GM19395 (cell line): ENCODE measurements around the gene MYRF.

Experiments
- ATAC-seq: cut with Tn5 transposase; IDR thresholded peaks from one replicate; pipeline ENCODE4 v1.9.1; 2021; ENCODE audit warnings: mild to moderate bottlenecking, moderate library complexity; ENCODE audit not compliant: unreplicated experiment

MYRF gene

DNA sequence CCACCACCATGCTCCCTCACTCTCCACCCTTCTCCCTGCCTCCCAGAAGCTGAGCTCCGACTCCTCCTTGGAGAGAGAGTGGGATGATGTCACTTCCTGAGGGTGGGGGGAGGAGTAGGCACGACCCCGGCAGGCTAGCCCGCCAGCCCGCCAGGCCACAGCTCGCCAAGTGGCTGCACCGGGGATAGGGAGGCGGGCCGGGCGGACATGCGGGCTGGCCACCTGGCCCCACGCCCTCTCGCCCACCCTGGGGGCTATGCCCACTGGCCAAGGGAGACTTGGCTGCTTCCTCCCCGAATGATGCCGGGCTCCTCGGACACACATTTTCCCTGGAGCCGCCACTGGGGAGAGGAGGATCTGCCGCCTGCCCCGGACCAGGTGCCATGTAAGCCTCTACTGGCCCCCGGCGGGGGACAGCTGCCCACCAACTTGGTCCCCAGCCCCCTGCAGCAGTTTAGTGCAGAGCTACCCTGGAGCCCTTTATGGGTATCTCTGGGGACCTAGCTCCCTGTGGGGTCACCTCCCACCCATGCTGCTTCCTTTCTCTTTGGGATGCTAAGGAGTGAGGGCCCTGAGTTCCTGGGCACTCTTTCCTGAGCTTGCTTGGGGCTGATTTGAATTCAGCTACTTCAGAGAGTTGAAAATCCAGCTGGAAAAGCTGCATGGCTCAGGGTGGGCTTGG is 33.7 kb upstream of the MYRF start:
- ATAC-seq: no peak

DNA sequence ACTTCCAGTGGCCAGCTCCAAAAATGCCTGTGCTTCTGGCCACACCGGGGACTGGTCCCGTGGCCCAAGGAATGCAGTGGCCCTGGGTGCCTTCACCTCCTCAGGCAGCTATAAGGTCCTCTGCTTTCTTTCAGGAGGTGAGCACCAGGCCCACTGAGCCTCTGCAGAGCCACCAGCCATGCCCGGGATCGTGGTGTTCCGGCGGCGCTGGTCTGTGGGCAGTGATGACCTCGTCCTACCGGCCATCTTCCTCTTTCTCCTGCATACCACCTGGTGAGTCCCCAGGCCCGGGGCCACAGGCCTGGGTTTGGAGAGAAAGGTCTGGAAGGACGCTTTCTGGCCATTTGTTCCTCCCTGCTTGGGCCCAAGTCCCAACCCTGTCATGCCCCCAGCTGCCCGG is 32.5 kb upstream of the MYRF start:
- ATAC-seq: no peak

DNA sequence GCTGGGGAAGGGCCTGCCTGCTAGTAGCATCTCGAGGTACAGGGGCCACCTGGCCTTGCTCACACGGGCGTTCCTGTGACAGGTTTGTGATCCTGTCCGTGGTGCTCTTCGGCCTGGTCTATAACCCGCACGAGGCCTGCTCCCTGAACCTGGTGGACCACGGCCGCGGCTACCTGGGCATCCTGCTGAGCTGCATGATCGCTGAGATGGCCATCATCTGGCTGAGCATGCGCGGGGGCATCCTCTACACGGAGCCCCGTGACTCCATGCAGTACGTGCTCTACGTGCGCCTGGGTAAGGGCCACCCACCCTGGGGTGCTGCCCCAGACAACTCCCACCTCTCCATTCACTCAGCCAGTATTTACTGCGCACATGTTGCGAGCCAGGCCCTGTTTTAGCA is 31.8 kb upstream of the MYRF start:
- ATAC-seq: no peak

DNA sequence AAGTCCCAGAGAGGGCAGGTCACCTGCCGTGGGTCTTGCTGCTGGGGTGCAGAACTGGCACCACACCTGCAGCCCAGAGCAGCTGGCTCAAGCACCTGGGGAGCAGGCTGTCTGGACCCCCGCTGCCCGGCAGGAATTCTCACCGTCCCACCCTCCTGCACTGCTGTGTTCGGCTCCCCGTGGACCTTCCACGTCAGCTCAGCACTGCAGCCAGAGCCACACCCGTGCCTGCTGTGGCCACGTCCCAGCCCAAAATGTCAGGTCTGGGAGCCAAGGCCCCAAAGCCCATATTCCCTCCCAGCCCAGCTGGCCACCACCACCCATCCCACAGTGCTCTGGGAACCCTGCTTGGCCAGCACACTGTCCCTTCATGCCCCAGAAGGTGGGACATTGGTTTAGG is 28.0 kb upstream of the MYRF start:
- no peak for ATAC-seq

- no peak for ATAC-seq
Measured at GRCh38 chr11:61725781-61726231, 26.6 kb upstream of the MYRF start.

GRCh38 chr11:61726775-61727174 is 25.7 kb upstream of the MYRF start:
- ATAC-seq: no peak

DNA sequence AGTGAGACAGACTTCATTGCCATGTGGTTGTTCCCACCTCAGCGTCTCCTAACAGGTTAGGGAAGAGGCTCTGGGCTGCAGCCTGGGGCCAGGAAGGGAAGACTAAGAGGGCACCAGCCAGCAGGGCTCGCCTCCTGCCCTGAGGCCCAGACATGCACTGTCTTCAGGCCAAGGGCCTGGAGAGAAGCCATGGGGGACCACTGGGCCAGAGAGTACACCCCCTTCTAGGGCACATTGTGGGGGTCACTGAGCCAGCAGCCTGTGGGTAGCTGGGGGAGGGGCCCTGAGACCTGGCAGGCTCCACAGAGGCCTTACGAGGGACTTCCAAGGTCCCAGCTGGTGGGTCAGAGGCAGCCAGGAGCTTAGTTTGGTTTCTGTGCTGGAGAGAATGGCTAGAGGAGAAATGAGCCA is 25.0 kb upstream of the MYRF start:
- no peak for ATAC-seq

DNA sequence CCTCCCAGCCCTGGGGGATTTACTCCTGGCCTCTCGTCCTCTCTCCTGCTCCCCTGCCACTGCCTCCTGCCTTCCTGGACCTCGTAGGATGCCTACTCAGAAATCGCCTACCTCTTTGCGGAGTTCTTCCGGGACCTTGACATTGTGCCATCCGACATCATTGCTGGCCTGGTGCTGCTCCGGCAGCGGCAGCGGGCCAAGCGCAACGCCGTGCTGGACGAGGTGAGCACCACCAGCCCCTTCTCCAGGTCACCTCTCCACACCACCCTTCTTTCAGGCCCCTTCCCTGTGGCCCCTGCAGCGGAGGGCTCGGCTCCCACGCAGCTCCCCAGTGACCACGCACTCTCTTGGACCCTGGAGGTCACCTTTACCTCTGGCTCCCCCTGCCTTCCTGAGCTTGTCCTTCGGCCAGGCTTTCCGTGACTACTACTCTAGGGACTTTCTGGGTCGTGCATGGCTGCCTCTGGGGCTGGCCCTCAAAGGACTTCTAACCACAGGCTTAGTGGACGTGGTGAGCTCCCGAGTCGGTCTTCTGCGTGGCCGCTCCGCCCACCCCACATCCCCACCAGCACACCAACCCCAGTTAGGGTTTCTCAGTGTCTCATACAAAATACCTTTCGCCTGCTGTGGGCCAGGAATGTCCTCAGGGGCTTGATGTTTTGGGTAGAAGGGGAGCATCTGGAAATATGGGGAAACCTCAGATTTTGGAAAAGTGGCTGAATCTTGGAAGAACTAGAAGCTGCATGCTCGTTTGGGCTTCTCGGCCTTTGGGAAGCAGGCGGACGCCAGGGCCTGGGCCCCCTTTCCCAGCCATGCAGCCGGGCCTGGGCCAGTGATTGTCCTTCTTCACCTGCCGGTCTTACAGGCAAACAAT is 24.1 kb upstream of the MYRF start:
- ATAC-seq: no peak

DNA sequence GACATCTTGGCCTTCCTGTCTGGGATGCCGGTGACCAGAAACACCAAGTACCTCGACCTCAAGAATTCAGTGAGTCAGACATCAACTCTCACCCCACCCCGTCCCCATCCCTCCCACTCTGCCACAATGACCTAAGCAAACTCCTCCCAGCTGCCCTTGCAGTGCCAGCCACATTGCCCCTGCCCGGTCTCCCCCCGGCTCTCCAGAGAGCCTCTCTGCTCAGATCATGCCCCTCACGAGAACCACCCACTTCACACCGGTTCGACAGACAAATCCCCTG is 23.6 kb upstream of the MYRF start:
- no peak for ATAC-seq

GRCh38 chr11:61730240-61730994 is 22.0 kb upstream of the MYRF start:
- ATAC-seq: no peak

DNA sequence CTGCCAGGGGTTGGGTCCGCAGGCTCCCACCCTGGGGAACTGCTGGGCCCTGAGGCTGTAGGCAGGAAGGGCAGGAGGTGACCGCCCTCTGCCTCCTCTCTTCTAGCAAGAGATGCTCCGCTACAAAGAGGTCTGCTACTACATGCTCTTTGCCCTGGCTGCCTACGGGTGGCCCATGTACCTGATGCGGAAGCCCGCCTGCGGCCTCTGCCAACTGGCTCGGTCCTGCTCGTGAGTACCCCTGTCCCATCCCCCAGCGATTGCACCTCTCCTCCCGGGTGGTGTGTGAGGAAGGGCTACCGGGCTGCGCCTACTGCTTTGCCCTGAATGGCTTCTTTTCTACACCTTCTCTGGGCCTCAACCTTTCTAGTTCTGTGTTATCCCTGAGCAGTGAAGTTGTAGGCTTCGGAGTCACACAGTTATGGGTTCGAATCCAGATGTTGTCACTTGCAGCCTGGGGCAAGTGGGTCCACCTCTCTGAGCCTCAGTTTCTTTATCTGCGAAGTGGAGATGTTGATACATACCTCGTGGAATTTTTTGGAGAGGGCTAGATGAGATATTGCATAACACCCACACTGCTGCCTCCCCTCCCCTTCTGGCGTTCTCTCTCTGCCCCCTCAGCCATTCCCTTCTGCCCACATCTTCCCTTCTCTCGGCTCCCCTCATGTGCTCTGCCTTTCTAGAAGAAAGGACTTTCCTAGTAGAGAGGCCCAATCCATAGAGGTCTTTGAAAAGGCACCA is 21.1 kb upstream of the MYRF start:
- ATAC-seq: no peak

- no peak for ATAC-seq
Measured at GRCh38 chr11:61731952-61732675, 20.3 kb upstream of the MYRF start.

DNA sequence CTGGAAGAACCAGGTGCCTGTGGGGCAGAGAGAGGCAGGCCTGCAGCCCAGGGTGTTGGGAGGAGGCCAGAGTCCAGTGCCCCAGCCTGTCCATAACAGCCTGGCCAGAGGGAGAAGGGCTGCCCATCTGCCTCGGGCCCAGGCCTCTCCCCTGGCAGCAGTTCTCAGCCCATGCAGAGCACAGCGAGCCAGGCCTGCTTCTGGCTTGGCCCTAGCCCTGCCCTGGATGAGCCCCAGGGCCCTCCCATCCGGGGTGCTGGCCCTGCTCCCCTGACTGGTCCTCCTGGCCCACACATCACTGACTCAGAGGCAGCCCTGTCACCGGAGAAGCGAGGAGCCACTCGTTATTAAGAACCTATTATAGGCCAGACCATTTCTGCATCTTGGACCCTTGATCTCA is 19.7 kb upstream of the MYRF start:
- ATAC-seq: no peak

DNA sequence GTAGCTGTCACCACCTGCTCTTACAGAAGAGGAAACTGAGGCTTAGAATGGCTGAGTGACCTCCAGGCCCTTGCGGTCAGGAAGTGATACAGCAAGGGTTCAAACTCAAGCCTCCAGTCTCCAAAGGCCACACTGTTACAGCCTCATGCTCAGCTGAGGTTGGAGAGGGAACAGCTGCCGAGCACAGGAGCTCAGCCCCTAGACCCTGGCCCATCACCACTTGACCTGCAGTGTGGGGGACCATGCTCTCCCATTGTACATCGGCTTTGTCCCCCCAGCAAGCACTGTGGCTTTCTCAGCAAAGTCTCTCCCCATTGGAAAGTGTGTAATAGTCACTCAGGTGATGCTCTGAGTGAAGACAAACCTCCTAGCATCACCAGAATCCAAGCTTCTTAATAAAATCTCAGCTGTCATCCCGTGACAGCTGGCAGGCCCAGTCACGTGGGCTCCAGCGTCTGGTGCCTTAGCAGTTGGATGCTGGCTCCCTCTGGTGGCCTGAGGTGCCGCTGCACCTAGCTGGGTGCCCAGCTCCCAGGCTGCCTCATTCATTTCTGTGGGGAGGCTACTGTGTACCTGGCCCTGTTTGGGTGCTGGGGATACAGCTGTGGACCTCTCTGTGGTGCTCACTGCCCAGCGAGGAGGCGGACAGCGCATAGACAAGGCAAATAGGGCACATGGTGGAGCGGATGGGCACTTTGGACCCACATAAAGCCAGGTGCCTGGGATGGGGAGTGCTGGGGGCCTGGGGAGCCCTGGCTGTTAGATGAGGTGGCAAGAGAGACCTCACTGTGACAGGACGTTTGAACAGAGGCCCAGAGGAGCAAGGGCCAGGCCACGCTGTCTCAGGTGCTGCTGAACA is 19.1 kb upstream of the MYRF start:
- no peak for ATAC-seq

DNA sequence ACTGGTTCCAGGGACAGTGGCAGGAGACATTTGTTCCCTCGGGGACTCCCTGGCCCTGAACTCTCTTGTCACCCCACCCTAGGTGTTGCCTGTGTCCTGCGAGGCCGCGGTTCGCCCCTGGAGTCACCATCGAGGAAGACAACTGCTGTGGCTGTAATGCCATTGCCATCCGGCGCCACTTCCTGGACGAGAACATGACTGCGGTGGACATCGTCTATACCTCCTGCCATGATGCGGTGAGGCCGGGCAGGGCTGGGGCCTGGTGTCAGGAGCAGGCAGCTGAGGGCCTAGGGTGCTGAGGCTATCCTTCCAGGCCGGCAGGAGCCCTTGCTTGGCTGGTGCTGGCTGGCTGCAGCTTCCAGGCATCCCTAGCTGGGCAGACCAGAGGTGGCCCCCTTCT is 17.7 kb upstream of the MYRF start:
- no peak for ATAC-seq

DNA sequence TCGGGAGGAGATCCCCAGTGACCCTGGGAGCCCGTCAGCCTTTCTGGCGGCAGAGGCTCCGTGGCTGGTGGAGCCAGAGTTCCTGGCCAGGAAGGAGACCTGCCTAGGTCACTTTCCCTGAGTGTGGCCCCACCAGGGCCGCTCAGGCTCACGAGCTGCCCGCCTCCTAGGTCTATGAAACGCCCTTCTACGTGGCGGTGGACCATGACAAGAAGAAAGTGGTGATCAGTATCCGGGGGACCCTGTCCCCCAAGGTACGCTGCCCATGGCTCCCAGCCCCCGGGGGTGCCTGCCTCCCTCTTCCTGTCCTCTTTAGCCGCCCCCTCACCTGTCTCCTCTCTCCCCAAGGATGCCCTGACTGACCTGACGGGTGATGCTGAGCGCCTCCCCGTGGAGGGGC is 17.0 kb upstream of the MYRF start:
- ATAC-seq: no peak

DNA sequence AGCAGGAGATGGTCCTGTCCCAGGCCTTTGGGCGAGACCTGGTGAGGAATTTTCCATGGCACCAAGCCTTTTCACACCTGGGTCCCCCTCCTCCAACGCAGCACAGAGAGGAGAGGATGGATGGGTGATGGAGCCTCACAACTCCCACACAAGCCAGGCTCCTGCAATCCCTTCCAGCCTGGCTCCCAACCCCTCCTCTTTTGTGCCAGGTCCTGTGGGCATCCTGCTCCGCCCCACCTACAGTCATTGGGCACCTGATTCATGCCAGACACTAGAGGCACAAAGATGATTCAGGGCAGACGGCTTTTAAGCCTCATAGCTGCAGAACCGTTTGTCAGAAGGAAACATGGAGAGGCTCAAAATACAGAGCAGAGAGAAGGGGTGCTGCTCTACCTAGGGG is 16.1 kb upstream of the MYRF start:
- no peak for ATAC-seq

DNA sequence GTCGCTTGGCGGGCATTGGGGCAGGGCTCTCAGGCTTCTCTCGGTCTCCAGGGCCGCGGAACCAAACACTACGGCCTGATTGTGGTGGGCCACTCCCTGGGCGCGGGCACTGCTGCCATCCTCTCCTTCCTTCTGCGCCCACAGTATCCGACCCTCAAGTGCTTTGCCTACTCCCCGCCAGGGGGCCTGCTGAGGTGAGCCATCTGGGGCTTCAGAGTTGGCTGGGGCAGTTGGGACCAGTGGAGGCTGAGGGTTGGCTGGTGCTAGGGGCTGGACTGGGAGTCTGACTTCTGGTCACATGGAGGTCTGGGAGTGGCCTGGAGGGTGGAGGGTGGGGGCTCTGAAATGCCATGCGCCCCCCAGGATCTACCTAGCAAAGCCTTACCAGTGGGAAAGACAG is 15.3 kb upstream of the MYRF start:
- no peak for ATAC-seq

- no peak for ATAC-seq
Measured at GRCh38 chr11:61737636-61738386, 14.6 kb upstream of the MYRF start.
